Osteoblast (primary cell): Measurements from ENCODE around the gene NHLH1. TPM values are rescaled to one million over a fixed set of nuclear protein-coding genes. Genes with fewer than 3 reads are reported as not detected.

ENCODE experiments used
- DNase-seq: peaks from one replicate; pipeline ENCODE4 v3.0.0; 2011; ENCODE audit warnings: low spot score, mixed read lengths; ENCODE audit not compliant: insufficient read length; ENCODE audit errors: missing footprints
- H2AFZ ChIP-seq: 2 replicates; pipeline ENCODE4 v1.6.0; 2011; ENCODE audit warnings: mild to moderate bottlenecking, low read length
- H3K27ac ChIP-seq: 2 replicates; pipeline ENCODE4 v1.5.1; 2011; ENCODE audit warnings: mild to moderate bottlenecking, low read depth, low read length, moderate library complexity
- H3K27me3 ChIP-seq: 2 replicates; pipeline ENCODE4 v1.6.0; 2012; ENCODE audit warnings: mild to moderate bottlenecking, control low read depth, inconsistent platforms, low read length, moderate library complexity; ENCODE audit not compliant: insufficient read depth
- H3K36me3 ChIP-seq: 2 replicates; pipeline ENCODE4 v1.5.1; 2011; ENCODE audit warnings: mild to moderate bottlenecking, low read length, control low read depth, moderate library complexity; ENCODE audit not compliant: insufficient read depth
- H3K4me1 ChIP-seq: 2 replicates; pipeline ENCODE4 v1.5.1; 2011; ENCODE audit warnings: mild to moderate bottlenecking, low read length, control low read depth, moderate library complexity; ENCODE audit not compliant: insufficient read depth
- H3K4me2 ChIP-seq: 2 replicates; pipeline ENCODE4 v1.6.0; 2011; ENCODE audit warnings: mild to moderate bottlenecking, low read length; ENCODE audit not compliant: insufficient read depth
- H3K4me3 ChIP-seq: fragments of 200-600 bp; sonication (generic); 3 replicates; pipeline ENCODE4 v1.5.1; 2012; ENCODE audit warnings: mild to moderate bottlenecking, low read length, inconsistent platforms; ENCODE audit not compliant: insufficient read depth
- H3K79me2 ChIP-seq: 2 replicates; pipeline ENCODE4 v1.6.0; 2012; ENCODE audit warnings: mild to moderate bottlenecking, low read length, control low read depth, inconsistent platforms; ENCODE audit not compliant: insufficient read depth
- H3K9me3 ChIP-seq: 2 replicates; pipeline ENCODE4 v1.5.1; 2011; ENCODE audit warnings: low read depth, low read length, control low read depth
- H4K20me1 ChIP-seq: 2 replicates; pipeline ENCODE4 v1.6.0; 2012; ENCODE audit warnings: mild to moderate bottlenecking, low read length, control low read depth; ENCODE audit not compliant: insufficient read depth
- CTCF ChIP-seq: IDR thresholded peaks from 2 replicates; pipeline ENCODE4 v1.5.1; 2011; ENCODE audit warnings: mild to moderate bottlenecking, low read depth, low read length, moderate library complexity; ENCODE audit errors: extremely low read depth
- total RNA-seq: library from RNA; depleted of rRNA; stranded (reverse); fragments of >200 nt; gene quantifications from 2 replicates; pipeline ENCODE4 v1.2.3, GENCODE V29; 2012

The NHLH1 gene
- total RNA-seq, 1 donor, result not detected

- no peak overlapping the region for H3K4me2 ChIP-seq
- H3K9me3 ChIP-seq, result no peaks in the 10 kb centered on the region
- H3K36me3 ChIP-seq, result no peaks in the 10 kb centered on the region
- H4K20me1 ChIP-seq, result no peaks in the 10 kb centered on the region
- H3K79me2 ChIP-seq, result no peaks in the 10 kb centered on the region
- no peak overlapping the region for H3K27ac ChIP-seq
- no peaks in the 10 kb centered on the region for H3K4me1 ChIP-seq
- H3K27me3 ChIP-seq, result no peaks in the 10 kb centered on the region
- no peak for DNase-seq
- H2AFZ ChIP-seq, result no peak overlapping the region
- no peak for TF ChIP-seq CTCF
- no peak overlapping the region for H3K4me3 ChIP-seq
Measured at GRCh38 chr1:160367934-160368923, 1.4 kb downstream of the NHLH1 start.

GRCh38 chr1:160369087-160369486, 2.2 kb downstream of the NHLH1 start:
- Histone ChIP-seq H3K27me3 (no peaks in the 10 kb centered on the region), H3K27ac (no peak overlapping the region), H3K79me2 (no peaks in the 10 kb centered on the region), H3K36me3 (no peaks in the 10 kb centered on the region), H3K4me1 (no peaks in the 10 kb centered on the region), H3K4me2 (no peak overlapping the region), H4K20me1 (no peaks in the 10 kb centered on the region), H3K4me3 (no peak overlapping the region), H2AFZ (no peak overlapping the region), H3K9me3 (no peaks in the 10 kb centered on the region)
- TF ChIP-seq CTCF, result no peak
- no peak for DNase-seq

- no peaks in the 10 kb centered on the region for H3K36me3 ChIP-seq
- H3K27me3 ChIP-seq, result no peaks in the 10 kb centered on the region
- no peak overlapping the region for H3K4me3 ChIP-seq
- TF ChIP-seq CTCF, result no peak
- peaks cover 2% of the 10 kb centered on the region for H3K4me1 ChIP-seq
- no peak for DNase-seq
- no peaks in the 10 kb centered on the region for H3K79me2 ChIP-seq
- no peaks in the 10 kb centered on the region for H4K20me1 ChIP-seq
- H2AFZ ChIP-seq, result no peak overlapping the region
- no peaks in the 10 kb centered on the region for H3K9me3 ChIP-seq
- H3K27ac ChIP-seq, result no peak overlapping the region
- H3K4me2 ChIP-seq, result no peak overlapping the region
Measured at GRCh38 chr1:160370561-160371345, 3.9 kb downstream of the NHLH1 start.

- no peak overlapping the region for H3K27ac ChIP-seq
- H2AFZ ChIP-seq, result no peak overlapping the region
- H3K36me3 ChIP-seq, result no peaks in the 10 kb centered on the region
- H3K4me2 ChIP-seq, result no peak overlapping the region
- no peaks in the 10 kb centered on the region for H3K27me3 ChIP-seq
- no peaks in the 10 kb centered on the region for H3K9me3 ChIP-seq
- DNase-seq, result no peak
- no peaks in the 10 kb centered on the region for H4K20me1 ChIP-seq
- no peaks in the 10 kb centered on the region for H3K79me2 ChIP-seq
- H3K4me3 ChIP-seq, result no peak overlapping the region
- no peak for TF ChIP-seq CTCF
- H3K4me1 ChIP-seq, result peaks cover 4% of the 10 kb centered on the region
Measured at GRCh38 chr1:160371346-160371631, 4.4 kb downstream of the NHLH1 start.
